OCI-LY7 (cell line): ENCODE data around the gene SPSB1. TPM values are rescaled to one million over a fixed set of nuclear protein-coding genes. Genes with fewer than 3 reads are reported as not detected.

ENCODE experiments used
- BruUV-seq: library from RNA; stranded (reverse); fragments of 400-500 nt; replicated peaks from 2 replicates; lab custom pipeline; 2021; lab: Mats Ljungman, UMichigan
- CTCF ChIA-PET: fragments of 300-600 bp; sonication (Branson Sonifier 250); formaldehyde crosslinking; loops from one replicate; lab custom pipeline; 2022; ENCODE audit warnings: antibody characterized with exemption; ENCODE audit not compliant: unreplicated experiment; lab: Charles Lee
- POLR2A ChIA-PET: fragments of 300-600 bp; sonication (Branson Sonifier 250); formaldehyde crosslinking; loops from one replicate; lab custom pipeline; 2022; ENCODE audit warnings: antibody characterized with exemption; lab: Charles Lee
- DNase-seq: peaks from one replicate; pipeline ENCODE4 v3.0.0-alpha.2; 2015; ENCODE audit warnings: low spot score
- H2AFZ ChIP-seq: fragments of 200-600 bp; sonication (generic), shearing (Covaris generic); 2 replicates; pipeline ENCODE4 v1.6.1; 2014; ENCODE audit warnings: mild to moderate bottlenecking, antibody characterized with exemption, low read length, moderate library complexity
- H3K27ac ChIP-seq: fragments of 200-600 bp; sonication (generic); 2 replicates; pipeline ENCODE4 v1.5.1; 2014; ENCODE audit warnings: mixed run types, low read depth, mild to moderate bottlenecking, moderate library complexity, low read length, inconsistent platforms; ENCODE audit not compliant: poor library complexity, severe bottlenecking
- H3K36me3 ChIP-seq: fragments of 200-600 bp; sonication (generic); 2 replicates; pipeline ENCODE4 v1.6.1; 2014; ENCODE audit warnings: mild to moderate bottlenecking, antibody characterized with exemption, low read length, moderate library complexity, mixed read lengths; ENCODE audit not compliant: insufficient read depth
- H3K4me1 ChIP-seq: fragments of 200-600 bp; sonication (generic); 2 replicates; pipeline ENCODE4 v1.5.1; 2014; ENCODE audit warnings: mild to moderate bottlenecking, low read length; ENCODE audit not compliant: insufficient read depth, poor library complexity, severe bottlenecking
- H3K4me2 ChIP-seq: fragments of 200-600 bp; sonication (generic); 2 replicates; pipeline ENCODE4 v1.6.1; 2014; ENCODE audit warnings: mild to moderate bottlenecking, low read length
- H3K4me3 ChIP-seq: fragments of 200-600 bp; sonication (generic); 2 replicates; pipeline ENCODE4 v1.5.1; 2014; ENCODE audit warnings: mild to moderate bottlenecking, low read depth, low read length; ENCODE audit not compliant: poor library complexity, severe bottlenecking
- H3K79me2 ChIP-seq: fragments of 200-600 bp; sonication (generic); 2 replicates; pipeline ENCODE4 v1.6.1; 2016; ENCODE audit warnings: low read depth, mild to moderate bottlenecking, low read length, moderate library complexity, mixed read lengths; ENCODE audit not compliant: insufficient read depth
- H3K9me2 ChIP-seq: fragments of 200-600 bp; sonication (generic); 2 replicates; pipeline ENCODE4 v1.6.1; 2016; ENCODE audit warnings: mild to moderate bottlenecking, low read length, mixed read lengths; ENCODE audit not compliant: insufficient read depth
- H3K9me3 ChIP-seq: fragments of 200-600 bp; sonication (generic); 2 replicates; pipeline ENCODE4 v1.6.1; 2014; ENCODE audit warnings: mild to moderate bottlenecking, mixed run types, low read length, mixed read lengths
- H4K20me1 ChIP-seq: fragments of 200-600 bp; sonication (generic); 2 replicates; pipeline ENCODE4 v1.6.1; 2014; ENCODE audit warnings: mild to moderate bottlenecking, antibody characterized with exemption, low read length, moderate library complexity, mixed read lengths; ENCODE audit not compliant: insufficient read depth
- EZH2phosphoT487 ChIP-seq: fragments of 200-600 bp; sonication (generic); IDR thresholded peaks from 2 replicates; pipeline ENCODE4 v1.6.1; 2018; ENCODE audit warnings: low read depth, borderline replicate concordance, mild to moderate bottlenecking, mixed run types, antibody characterized with exemption, low read length, moderate library complexity, mixed read lengths
- intact Hi-C: fragments of 100-400 bp; cut with micrococcal nuclease; formaldehyde crosslinking; loops from one replicate; pipeline ENCODE4 v1.10.0; 2022; ENCODE audit not compliant: unreplicated experiment
- total RNA-seq, 2 experiments: library from RNA; depleted of rRNA in 1 of 2; stranded (reverse); fragments of >200 nt in 1 of 2; shearing (Covaris generic) in 1 of 2; gene quantifications; 2 replicates each; pipeline ENCODE4 v1.2.3, GENCODE V29; 2014 to 2022
- TF ChIP-seq, protein P1 (sequence below): fragments of 200-600 bp; sonication (generic); conservative IDR thresholded peaks from 2 replicates; pipeline ENCODE4 v1.5.1; 2014; ENCODE audit warnings: mild to moderate bottlenecking, antibody characterized with exemption, low read length, moderate library complexity, mixed read lengths

SPSB1 gene
- total RNA-seq, 2 experiments from 2014 or later = 1.2 to 14.0 TPM

DNA sequence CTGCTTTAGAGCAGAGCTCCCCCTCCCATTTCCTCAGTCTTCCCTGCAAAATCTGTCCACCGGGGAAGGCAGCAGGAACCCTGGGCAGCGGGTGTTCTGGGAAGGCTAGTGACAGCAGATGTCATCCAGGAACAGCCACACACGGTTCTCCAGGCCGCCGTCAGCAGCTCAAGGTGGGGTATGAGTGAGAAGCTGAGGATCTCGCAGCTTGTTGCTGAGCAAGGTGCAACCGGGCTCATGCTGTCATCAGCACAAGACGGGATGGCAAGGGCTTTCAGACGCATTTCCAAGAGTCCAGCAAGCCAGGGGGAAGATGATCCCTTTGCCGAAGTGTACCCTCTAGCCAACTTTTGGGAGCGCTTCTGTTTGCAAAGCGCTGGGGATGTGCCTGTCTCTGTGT is 23.0 kb upstream of the SPSB1 start:
- H3K27ac ChIP-seq = no peak overlapping the region
- TF ChIP-seq, protein P1, sequence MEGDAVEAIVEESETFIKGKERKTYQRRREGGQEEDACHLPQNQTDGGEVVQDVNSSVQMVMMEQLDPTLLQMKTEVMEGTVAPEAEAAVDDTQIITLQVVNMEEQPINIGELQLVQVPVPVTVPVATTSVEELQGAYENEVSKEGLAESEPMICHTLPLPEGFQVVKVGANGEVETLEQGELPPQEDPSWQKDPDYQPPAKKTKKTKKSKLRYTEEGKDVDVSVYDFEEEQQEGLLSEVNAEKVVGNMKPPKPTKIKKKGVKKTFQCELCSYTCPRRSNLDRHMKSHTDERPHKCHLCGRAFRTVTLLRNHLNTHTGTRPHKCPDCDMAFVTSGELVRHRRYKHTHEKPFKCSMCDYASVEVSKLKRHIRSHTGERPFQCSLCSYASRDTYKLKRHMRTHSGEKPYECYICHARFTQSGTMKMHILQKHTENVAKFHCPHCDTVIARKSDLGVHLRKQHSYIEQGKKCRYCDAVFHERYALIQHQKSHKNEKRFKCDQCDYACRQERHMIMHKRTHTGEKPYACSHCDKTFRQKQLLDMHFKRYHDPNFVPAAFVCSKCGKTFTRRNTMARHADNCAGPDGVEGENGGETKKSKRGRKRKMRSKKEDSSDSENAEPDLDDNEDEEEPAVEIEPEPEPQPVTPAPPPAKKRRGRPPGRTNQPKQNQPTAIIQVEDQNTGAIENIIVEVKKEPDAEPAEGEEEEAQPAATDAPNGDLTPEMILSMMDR = no peak
- TF ChIP-seq EZH2phosphoT487 = no peak
- DNase-seq = no peak
- no peaks in the 10 kb centered on the region for H3K9me3 ChIP-seq
- CTCF ChIA-PET = no interaction called here
- no peak overlapping the region for H3K4me2 ChIP-seq
- no TSS peak for BruUV-seq
- no peaks in the 10 kb centered on the region for H3K36me3 ChIP-seq
- H3K4me3 ChIP-seq = no peak overlapping the region
- no peaks in the 10 kb centered on the region for H3K79me2 ChIP-seq
- POLR2A ChIA-PET = no interaction called here
- intact Hi-C loops = no loop called here
- H4K20me1 ChIP-seq = no peaks in the 10 kb centered on the region
- no peaks in the 10 kb centered on the region for H3K4me1 ChIP-seq
- H2AFZ ChIP-seq = no peak overlapping the region
- H3K9me2 ChIP-seq = no peaks in the 10 kb centered on the region

GRCh38 chr1:9270290-9270883 is 22.3 kb upstream of the SPSB1 start:
- no peak for DNase-seq
- no TSS peak for BruUV-seq
- H2AFZ ChIP-seq = no peak overlapping the region
- H3K79me2 ChIP-seq = no peaks in the 10 kb centered on the region
- intact Hi-C loops = no loop called here
- no peaks in the 10 kb centered on the region for H4K20me1 ChIP-seq
- no peak overlapping the region for H3K4me3 ChIP-seq
- H3K4me1 ChIP-seq = peaks cover 2% of the 10 kb centered on the region
- ChIA-PET CTCF (no interaction called here), POLR2A (interaction anchor here (0.7 kb wide), 1 partner anchor 228 kb away, joined by 3 read pairs; no protein-coding TSS in a partner anchor)
- no peak overlapping the region for H3K27ac ChIP-seq
- no peaks in the 10 kb centered on the region for H3K9me3 ChIP-seq
- H3K4me2 ChIP-seq = no peak overlapping the region
- H3K36me3 ChIP-seq = no peaks in the 10 kb centered on the region
- TF ChIP-seq EZH2phosphoT487 = no peak
- TF ChIP-seq, protein P1 = no peak
- no peaks in the 10 kb centered on the region for H3K9me2 ChIP-seq

- Histone ChIP-seq H2AFZ (no peak overlapping the region), H3K9me2 (no peaks in the 10 kb centered on the region), H3K27ac (no peak overlapping the region), H3K9me3 (no peaks in the 10 kb centered on the region), H3K4me1 (peaks cover 6% of the 10 kb centered on the region), H3K79me2 (no peaks in the 10 kb centered on the region), H3K4me3 (no peak overlapping the region), H3K4me2 (no peak overlapping the region), H4K20me1 (no peaks in the 10 kb centered on the region), H3K36me3 (no peaks in the 10 kb centered on the region)
- TF ChIP-seq, protein P1 = no peak
- no peak for TF ChIP-seq EZH2phosphoT487
- CTCF ChIA-PET = no interaction called here
- no peak for DNase-seq
- no TSS peak for BruUV-seq
- POLR2A ChIA-PET = interaction anchor here (0.7 kb wide), 1 partner anchor 227 kb away, joined by 3 read pairs; no protein-coding TSS in a partner anchor
- intact Hi-C loops = no loop called here
These were observed 21.4 kb upstream of the SPSB1 start for GRCh38 chr1:9271283-9271682.
